ENCODE results near the gene F3.

GRCh38 chr1:94539496-94539895 is 2.1 kb downstream of the F3 start:
- no peak for TF ChIP-seq CTCF (IDR thresholded peaks at IDR 0.05; ENCODE audit: low read length)
- no peak for TF ChIP-seq EZH2 (IDR thresholded peaks at IDR 0.05; ENCODE audit: borderline replicate concordance, low read length)
